ENCODE results near the gene ACTC1. TPM values are rescaled to one million over a fixed set of nuclear protein-coding genes. Genes with fewer than 3 reads are reported as not detected.

ACTC1 gene
- total and polyA plus RNA-seq, 10 of the 15 experiments (the other 5 are each of a cell fraction or from before 2014, with no cell fraction given): 1.6 TPM; not detected in 9

DNA sequence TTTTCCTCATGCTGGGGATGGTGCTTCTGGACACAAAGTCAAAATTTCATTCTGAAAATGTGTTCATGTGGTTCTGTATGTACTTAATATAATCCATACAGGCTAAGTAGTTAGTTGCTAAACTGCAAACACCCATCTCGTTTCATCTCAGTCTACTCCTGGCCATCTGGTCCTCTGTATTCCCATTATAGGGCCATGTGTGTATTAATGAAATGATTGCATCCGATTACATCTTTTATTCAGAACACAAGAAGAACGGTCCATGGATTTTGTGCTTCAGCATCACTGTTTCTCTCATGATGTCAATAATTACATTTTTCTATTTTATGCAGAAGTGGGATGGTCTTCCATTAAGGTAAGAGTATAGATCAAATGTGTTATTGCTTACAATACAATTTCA lies 34.4 kb downstream of the ACTC1 start:
- H3K9ac ChIP-seq (ENCODE audit: control insufficient read depth, insufficient read depth, low read length): no peak overlapping the region
- no peak overlapping the region for H3K4me2 ChIP-seq (ENCODE audit: control insufficient read depth, insufficient read depth)
- WGBS (ENCODE audit: insufficient coverage, insufficient replicate concordance, low lambda C conversion rate, missing lambda C conversion rate): 26% methylated on average over 3 of the region's 3 CpGs
- FAIRE-seq (no peak), ATAC-seq (no peak), DNase-seq (ENCODE audit: low read depth, low spot score) (no peak)
- in situ Hi-C loops (cut with MboI): no loop called here
- no peaks in the 10 kb centered on the region for H3K36me3 ChIP-seq (ENCODE audit: control insufficient read depth in 2 of 2, insufficient read depth in 2 of 2, low read length in 1 of 2)
- no peak overlapping the region for H3K4me3 ChIP-seq
- SMC1A ChIA-PET (ENCODE audit: uncharacterized antibody, unreplicated experiment): no interaction called here
- H3K27ac ChIP-seq (ENCODE audit: control insufficient read depth, insufficient read depth): no peak overlapping the region
- intact Hi-C loops (cut with micrococcal nuclease; ENCODE audit: unreplicated experiment): no loop called here
- peaks cover 1 to 5% of the 10 kb centered on the region in 2 experiments for H3K27me3 ChIP-seq (replicated peaks in 1 of 2; ENCODE audit: control insufficient read depth in 2 of 2, insufficient read depth in 2 of 2, low read length in 1 of 2)
- no peak overlapping the region for H2AFZ ChIP-seq (ENCODE audit: control insufficient read depth, low read depth, low read length)
- TF ChIP-seq ZNF217 (IDR thresholded peaks at IDR 0.05): no peak
- TF ChIP-seq SMC3 (IDR thresholded peaks at IDR 0.05; ENCODE audit: borderline replicate concordance, low read length): no peak
- no peak for TF ChIP-seq PML (IDR thresholded peaks at IDR 0.05; ENCODE audit: low read length)
- TF ChIP-seq RFX5 (IDR thresholded peaks at IDR 0.05; ENCODE audit: low read depth, low read length): no peak
- no peak for TF ChIP-seq RELA (IDR thresholded peaks at IDR 0.05; ENCODE audit: borderline replicate concordance, partially characterized antibody)
- TF ChIP-seq KDM1A (IDR thresholded peaks at IDR 0.05; ENCODE audit: borderline replicate concordance): no peak
- no peak for TF ChIP-seq SMAD5 (IDR thresholded peaks at IDR 0.05; ENCODE audit: low read depth)
- TF ChIP-seq ZNF24 (IDR thresholded peaks at IDR 0.05): no peak
- TF ChIP-seq MTA3 (IDR thresholded peaks at IDR 0.05; ENCODE audit: borderline replicate concordance, low read length): no peak
- TF ChIP-seq, protein P1, sequence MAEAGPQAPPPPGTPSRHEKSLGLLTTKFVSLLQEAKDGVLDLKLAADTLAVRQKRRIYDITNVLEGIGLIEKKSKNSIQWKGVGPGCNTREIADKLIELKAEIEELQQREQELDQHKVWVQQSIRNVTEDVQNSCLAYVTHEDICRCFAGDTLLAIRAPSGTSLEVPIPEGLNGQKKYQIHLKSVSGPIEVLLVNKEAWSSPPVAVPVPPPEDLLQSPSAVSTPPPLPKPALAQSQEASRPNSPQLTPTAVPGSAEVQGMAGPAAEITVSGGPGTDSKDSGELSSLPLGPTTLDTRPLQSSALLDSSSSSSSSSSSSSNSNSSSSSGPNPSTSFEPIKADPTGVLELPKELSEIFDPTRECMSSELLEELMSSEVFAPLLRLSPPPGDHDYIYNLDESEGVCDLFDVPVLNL (IDR thresholded peaks at IDR 0.05; ENCODE audit: low read depth, low read length): no peak
- TF ChIP-seq IKZF1 (conservative IDR thresholded peaks at IDR 0.05): no peak
- no peak for TF ChIP-seq FOXM1 (IDR thresholded peaks at IDR 0.05; ENCODE audit: low read depth, low read length)
- TF ChIP-seq, protein P2, sequence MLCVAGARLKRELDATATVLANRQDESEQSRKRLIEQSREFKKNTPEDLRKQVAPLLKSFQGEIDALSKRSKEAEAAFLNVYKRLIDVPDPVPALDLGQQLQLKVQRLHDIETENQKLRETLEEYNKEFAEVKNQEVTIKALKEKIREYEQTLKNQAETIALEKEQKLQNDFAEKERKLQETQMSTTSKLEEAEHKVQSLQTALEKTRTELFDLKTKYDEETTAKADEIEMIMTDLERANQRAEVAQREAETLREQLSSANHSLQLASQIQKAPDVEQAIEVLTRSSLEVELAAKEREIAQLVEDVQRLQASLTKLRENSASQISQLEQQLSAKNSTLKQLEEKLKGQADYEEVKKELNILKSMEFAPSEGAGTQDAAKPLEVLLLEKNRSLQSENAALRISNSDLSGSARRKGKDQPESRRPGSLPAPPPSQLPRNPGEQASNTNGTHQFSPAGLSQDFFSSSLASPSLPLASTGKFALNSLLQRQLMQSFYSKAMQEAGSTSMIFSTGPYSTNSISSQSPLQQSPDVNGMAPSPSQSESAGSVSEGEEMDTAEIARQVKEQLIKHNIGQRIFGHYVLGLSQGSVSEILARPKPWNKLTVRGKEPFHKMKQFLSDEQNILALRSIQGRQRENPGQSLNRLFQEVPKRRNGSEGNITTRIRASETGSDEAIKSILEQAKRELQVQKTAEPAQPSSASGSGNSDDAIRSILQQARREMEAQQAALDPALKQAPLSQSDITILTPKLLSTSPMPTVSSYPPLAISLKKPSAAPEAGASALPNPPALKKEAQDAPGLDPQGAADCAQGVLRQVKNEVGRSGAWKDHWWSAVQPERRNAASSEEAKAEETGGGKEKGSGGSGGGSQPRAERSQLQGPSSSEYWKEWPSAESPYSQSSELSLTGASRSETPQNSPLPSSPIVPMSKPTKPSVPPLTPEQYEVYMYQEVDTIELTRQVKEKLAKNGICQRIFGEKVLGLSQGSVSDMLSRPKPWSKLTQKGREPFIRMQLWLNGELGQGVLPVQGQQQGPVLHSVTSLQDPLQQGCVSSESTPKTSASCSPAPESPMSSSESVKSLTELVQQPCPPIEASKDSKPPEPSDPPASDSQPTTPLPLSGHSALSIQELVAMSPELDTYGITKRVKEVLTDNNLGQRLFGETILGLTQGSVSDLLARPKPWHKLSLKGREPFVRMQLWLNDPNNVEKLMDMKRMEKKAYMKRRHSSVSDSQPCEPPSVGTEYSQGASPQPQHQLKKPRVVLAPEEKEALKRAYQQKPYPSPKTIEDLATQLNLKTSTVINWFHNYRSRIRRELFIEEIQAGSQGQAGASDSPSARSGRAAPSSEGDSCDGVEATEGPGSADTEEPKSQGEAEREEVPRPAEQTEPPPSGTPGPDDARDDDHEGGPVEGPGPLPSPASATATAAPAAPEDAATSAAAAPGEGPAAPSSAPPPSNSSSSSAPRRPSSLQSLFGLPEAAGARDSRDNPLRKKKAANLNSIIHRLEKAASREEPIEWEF (IDR thresholded peaks at IDR 0.05; ENCODE audit: insufficient replicate concordance, low read depth, low read length): no peak
- no peak for TF ChIP-seq KAT2A (conservative IDR thresholded peaks at IDR 0.05; ENCODE audit: control insufficient read depth, low read depth, low read length)
- no peak for TF ChIP-seq ZNF274 (IDR thresholded peaks at IDR 0.05; ENCODE audit: insufficient read depth, insufficient read length)
- no TSS peak for BruUV-seq (replicated peaks)
- H3K4me1 ChIP-seq (ENCODE audit: control insufficient read depth, insufficient read depth, low read length): no peaks in the 10 kb centered on the region
- POLR2A ChIA-PET: no interaction called here
- CTCF ChIA-PET: no interaction called here
- RAD21 ChIA-PET (ENCODE audit: unreplicated experiment): no interaction called here
- no peaks in the 10 kb centered on the region for H4K20me1 ChIP-seq (ENCODE audit: control insufficient read depth, insufficient read depth)
- no peaks in the 10 kb centered on the region for H3K79me2 ChIP-seq (ENCODE audit: control insufficient read depth, insufficient read depth, low read length)
- no peaks in the 10 kb centered on the region for H3K9me3 ChIP-seq (replicated peaks; ENCODE audit: control insufficient read depth, insufficient read depth, low read length)

Measured in GM12878 (cell line).